GM13977 (cell line): Measurements from ENCODE around the gene SDCCAG8.

ENCODE experiments used
- DNase-seq: peaks from one replicate; pipeline ENCODE4 v3.0.0; 2012; ENCODE audit warnings: low spot score
- CTCF ChIP-seq: IDR thresholded peaks from 2 replicates; pipeline ENCODE4 v1.5.1; 2012; ENCODE audit warnings: mild to moderate bottlenecking, control low read depth; ENCODE audit not compliant: insufficient read depth; ENCODE audit errors: extremely low read depth, missing control alignments
- in situ Hi-C: fragments of 300-500 bp; cut with MboI; formaldehyde crosslinking; loops from one replicate; pipeline ENCODE4 v1.12.0; 2022; ENCODE audit warnings: low sequenced_read_pairs, low pct_unique_long_range_greater_than_20kb, mixed read lengths, inconsistent platforms; ENCODE audit not compliant: unreplicated experiment

Gene SDCCAG8

GRCh38 chr1:243483071-243483771 is 227.4 kb downstream of the SDCCAG8 start:
- no peak for DNase-seq
- peak; percentile 31 for TF ChIP-seq CTCF
- in situ Hi-C loops = no loop called here

- DNase-seq = no peak
- in situ Hi-C loops = no loop called here
- TF ChIP-seq CTCF = no peak
Observed at GRCh38 chr1:243483952-243484351, 228.1 kb downstream of the SDCCAG8 start.

- in situ Hi-C loops = no loop called here
- TF ChIP-seq CTCF = no peak
- no peak for DNase-seq
Observed at GRCh38 chr1:243487036-243487648, 231.3 kb downstream of the SDCCAG8 start.

GRCh38 chr1:243487649-243488227 is 231.9 kb downstream of the SDCCAG8 start:
- no peak for TF ChIP-seq CTCF
- no peak for DNase-seq
- in situ Hi-C loops = no loop called here

GRCh38 chr1:243488459-243489157 is 232.8 kb downstream of the SDCCAG8 start:
- in situ Hi-C loops = no loop called here
- DNase-seq = no peak
- TF ChIP-seq CTCF = no peak

- TF ChIP-seq CTCF = no peak
- in situ Hi-C loops = no loop called here
- no peak for DNase-seq
Observed at GRCh38 chr1:243489158-243489527, 233.3 kb downstream of the SDCCAG8 start.
